GM21360 (cell line): ENCODE results near the gene MEGF10.

ENCODE experiments used
- ATAC-seq: cut with Tn5 transposase; IDR thresholded peaks from one replicate; pipeline ENCODE4 v1.9.1; 2021; ENCODE audit warnings: mild to moderate bottlenecking, moderate library complexity; ENCODE audit not compliant: unreplicated experiment

The MEGF10 gene

DNA sequence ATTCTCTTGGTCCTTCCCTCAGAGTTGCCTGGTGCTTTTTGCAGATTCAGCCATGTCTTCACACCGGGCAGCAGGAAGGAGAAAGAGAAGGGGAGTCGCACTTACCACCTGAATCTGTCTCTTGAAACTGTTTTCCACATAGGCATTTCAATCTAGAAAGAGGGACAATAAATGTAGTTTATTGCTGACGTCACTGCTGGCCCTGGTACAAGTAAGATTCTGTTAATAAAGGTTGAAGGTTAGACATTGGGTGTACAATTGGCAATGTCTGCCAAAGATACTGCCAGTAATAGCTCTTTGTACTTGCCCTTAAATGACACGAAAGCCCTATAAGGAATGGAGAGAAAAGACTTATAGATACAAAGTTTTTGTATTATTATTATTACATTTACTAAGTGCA, 72.8 kb downstream of the MEGF10 start:
- no peak for ATAC-seq

DNA sequence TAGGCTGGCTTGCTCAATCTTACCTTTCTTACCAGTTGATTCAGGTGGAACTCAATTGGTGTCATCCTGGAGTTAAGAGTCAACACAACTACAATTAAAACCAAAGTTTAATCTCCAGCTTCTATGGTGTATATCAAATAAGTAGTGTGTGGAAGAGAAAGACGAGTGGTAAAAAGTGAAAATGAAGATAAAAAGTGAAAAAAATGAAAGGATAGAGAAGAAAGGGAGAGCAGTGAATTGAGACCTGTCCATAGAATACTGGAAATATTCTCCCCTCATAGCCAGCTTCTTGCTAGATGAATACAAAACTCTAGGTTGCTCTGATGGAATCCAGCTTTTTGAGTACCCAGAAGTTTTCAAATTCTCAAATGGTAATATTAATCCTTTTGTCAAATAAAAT, 76.4 kb downstream of the MEGF10 start:
- ATAC-seq: no peak

DNA sequence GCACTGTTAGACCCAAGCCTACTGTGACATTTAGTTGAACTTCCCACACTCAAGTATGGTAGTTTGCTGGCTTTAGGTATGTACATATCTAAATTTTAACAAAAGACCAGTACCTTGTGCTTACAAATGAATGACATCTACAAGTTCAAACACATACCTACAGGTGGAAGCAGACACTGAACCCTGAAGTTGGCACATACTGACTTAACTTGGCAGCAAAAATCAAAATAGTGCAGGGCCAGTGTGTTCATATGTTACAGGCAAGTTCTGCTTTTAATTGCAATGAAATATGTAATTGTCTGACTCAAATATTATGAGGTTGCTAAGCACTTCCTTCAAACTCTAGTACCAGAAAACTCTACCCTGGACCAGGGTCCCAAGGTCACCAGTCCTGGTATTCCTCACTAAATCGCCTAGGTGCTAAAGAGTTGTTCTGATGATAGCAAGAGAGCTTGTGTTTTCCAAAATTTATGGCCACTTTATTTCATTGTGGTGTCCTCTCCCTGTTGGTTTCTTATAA, 77.4 kb downstream of the MEGF10 start:
- ATAC-seq: no peak

DNA sequence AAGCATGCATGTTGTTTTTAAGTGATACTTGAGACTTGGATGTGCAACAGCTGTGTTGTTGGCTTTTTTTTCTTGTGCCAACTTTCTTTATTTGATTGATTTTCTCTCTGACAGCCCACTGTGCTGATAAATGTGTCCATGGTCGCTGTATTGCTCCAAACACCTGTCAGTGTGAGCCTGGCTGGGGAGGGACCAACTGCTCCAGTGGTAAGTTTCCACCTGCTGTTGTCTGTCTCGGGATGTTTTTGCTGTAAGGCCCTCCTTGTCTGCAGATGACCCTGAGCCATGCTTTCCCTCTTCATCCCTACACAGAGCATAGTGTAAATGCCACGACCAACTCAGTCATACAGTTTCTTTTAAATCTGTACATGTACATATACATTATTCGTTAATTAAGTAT, 79.2 kb downstream of the MEGF10 start:
- ATAC-seq: no peak

DNA sequence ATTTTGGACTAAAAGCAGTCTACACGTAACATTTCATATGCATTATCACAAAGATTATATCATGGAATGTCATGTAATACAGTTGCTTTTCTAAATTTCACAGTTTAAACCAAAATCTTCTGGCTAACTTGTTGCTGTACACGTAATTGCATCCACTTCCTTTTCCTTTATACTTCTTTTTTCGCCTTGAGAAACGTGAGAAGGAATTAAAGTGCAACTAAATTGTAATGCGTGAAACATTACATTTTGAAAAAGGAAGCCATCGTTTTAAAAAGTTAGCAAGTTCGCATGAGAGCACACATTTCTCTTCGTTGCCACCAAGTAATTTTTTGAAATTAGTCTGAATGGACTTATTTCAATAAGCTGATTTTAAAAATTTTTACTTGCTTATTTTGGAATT, 80.0 kb downstream of the MEGF10 start:
- ATAC-seq: no peak

DNA sequence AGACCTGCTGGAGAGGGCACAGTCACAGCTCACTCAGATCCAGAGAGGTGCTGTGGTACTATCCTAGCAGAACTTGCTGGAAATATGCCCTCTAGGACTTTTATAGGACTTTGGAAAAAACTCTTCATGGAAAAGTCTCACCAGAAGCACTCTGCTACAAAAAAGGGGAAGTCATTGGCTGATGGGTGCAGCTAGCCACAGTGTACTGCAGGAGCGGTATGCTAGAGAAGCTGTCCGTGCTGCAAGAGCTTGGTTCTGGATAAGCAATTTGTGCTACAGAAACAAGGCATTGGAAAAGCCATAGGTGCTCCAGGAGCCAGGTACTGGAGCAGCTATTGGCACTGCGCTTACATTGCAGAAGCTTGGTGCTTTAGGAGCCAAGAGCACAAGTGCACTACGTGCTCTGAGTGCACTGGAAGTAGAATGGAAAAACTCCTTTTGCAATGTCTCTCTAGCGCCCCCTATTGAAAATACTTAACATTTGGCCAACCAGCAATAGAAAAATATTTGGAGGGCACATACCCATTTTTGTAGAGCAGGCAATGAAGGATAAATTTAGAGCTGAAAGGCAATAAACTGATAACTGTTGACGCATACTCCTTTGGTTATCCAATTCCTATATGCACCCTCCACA, 83.4 kb downstream of the MEGF10 start:
- no peak for ATAC-seq

DNA sequence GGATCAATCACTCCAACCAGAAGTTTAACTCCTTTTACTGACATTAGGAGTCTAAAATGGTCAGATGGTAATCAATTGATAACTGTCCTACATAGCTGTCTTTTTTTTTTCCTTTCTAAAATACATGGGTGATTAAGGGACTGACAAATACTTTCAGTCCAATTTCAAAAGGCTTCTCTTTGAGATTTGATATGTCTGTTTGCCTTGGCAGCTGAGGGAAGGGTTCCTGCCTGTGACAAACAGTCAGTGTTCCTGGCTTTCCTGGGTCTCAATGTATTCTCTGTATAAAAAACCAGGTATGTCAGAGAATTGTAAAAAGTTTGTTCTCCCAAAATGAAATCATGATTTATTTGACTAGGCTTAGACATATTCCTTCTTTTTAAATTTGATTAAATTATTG, 84.5 kb downstream of the MEGF10 start:
- ATAC-seq: no peak

DNA sequence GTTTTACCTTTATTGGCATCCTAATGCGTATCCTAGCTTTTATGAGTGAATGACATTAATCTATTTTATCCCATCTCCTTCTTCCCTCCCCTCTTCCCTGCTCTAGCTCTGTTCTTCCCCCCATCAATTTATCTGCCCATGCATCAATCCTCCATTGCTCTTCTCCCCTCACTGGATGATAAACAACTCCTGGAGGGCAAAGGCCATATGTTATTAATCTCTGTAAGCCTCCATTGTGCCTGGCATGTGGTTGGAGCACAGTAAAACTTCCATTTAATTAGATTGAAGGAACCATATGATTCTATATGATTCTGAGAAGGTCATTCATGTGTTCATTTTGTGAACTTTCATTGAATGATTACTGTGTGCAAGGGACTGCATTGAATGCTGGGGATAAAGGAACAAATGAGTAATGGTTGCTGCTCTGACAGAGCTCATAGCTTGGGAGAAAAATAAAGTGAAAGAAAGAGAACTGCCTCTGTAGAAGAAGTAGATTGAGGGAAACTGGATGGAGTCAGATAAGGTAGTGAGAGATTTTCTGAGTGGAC, 85.0 kb downstream of the MEGF10 start:
- ATAC-seq: no peak

DNA sequence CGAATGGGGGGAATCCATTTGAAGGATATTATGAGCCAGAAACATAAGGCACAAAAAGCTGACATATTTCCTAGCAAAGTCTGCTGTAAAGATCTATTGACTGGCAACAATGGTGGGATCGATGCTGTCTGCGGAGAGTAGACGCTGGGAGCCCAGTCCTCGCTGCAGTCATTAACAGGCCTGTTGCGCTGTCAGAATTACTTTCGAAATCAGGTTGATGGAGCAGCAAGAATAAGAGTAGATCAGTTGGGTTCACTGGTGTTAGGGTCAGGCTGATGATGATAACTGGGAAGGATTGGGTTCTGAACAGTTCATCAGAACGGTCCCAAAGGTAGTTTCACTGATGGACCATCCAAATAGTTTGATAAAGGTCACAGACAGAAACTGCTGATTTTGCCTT, 87.1 kb downstream of the MEGF10 start:
- no peak for ATAC-seq

DNA sequence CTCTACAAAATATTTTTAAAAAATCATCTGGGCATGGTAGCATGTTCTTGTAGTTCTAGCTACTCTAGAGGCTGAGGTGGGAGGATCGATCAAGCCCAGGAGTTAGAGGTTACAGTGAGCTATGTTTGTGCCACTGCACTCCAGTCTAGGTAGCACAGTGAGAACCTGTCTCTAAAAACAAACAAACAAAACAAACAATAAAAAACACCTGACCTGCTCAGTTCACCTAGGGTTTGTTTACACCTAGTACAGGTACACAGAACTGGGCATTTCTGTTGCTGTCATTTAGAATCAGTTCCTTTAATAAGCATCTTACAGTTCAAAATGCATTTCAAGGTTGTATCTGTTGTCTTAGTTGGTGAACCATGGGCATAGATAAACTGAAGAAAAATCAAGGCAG, 95.3 kb downstream of the MEGF10 start:
- ATAC-seq: no peak

DNA sequence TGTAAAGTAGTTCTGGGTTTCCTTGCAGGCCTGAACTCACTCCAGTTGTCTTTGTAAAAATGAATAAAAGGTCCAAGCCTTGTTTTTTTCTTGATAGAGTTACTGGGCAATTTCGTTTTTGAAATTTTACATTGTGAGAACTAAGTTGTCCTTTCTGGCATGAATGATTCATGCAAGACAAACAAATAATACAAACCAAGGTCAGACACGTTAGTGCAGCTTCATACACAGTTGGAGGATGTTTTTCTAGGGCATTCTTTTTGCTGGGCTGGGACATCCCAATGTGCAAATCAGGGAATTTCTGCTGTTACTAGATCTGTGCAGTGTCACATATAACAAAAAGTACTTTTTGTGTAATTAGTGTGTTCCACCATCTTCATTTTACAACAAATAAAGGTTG, 96.0 kb downstream of the MEGF10 start:
- no peak for ATAC-seq

DNA sequence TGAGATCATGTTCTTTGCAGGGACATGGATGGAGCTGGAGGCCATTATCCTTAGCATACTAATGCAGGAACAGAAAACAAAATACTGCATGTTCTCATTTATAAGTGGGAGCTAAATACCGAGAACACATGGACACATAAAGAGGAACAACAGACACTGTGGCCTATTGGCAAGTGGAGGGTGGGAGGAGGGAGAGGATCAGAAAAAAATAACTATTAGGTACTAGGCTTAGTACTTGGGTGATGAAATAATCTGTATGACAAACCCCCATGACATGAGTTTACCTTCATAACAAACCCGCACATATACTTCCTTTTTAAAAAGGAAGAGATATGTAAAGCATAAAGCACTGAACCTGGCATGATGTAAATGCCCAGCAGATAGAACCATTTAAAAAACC, 99.0 kb downstream of the MEGF10 start:
- ATAC-seq: no peak

DNA sequence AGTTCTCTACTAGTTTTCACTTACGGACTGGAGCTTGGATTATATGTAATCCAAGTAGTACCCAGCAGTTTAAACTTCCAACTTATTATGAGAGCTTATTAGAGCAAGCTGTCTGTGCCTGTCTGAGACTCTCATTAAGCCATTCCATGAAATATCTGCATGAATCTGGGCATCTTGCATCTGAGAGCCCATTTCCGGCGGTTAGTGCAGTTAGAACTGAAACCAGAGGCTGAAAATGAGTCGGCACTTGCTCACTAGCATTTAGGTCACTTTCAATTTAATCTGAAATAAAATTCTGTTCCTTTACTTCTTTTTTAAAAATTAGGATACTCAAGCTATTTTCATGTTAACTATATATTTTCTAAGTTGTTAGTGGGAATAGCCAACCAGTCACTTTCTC, 102.2 kb downstream of the MEGF10 start:
- ATAC-seq: no peak

DNA sequence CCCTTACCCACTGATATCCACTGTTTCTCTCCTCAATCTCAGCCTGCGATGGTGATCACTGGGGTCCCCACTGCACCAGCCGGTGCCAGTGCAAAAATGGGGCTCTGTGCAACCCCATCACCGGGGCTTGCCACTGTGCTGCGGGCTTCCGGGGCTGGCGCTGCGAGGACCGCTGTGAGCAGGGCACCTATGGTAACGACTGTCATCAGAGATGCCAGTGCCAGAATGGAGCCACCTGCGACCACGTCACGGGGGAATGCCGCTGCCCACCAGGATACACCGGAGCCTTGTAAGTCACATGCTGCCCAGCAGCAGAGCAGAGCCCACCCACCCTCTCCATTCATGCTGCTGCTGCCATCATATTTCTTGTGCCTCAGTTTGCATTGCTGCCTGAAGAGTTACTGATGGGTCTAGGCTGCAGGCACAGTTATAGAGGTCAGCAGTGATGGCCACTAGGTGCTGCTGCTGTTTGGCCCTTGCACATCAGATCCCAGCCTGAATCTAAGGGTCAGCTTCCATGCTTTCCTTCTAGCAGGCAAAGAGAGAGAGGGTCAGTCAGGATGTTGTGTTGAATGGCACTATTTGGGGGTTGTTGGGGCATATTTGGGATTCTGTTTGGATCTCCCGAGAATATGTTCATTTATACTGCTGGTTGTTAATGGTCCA, 106.0 kb downstream of the MEGF10 start:
- no peak for ATAC-seq

DNA sequence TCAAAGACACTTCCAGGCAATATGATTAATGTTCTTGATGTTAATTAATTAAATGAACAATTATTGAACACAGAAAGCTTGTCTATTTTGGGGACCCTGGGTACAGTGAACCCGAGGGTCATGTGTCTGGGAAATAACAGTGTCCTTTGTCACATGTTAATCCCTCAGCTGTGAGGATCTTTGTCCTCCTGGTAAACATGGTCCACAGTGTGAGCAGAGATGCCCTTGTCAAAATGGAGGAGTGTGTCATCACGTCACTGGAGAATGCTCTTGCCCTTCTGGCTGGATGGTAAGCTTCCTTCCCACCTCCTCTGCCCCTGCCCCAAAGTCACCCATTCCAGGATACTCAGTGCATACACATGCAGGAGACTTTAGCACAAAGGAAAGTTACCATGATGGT, 107.9 kb downstream of the MEGF10 start:
- ATAC-seq: no peak

DNA sequence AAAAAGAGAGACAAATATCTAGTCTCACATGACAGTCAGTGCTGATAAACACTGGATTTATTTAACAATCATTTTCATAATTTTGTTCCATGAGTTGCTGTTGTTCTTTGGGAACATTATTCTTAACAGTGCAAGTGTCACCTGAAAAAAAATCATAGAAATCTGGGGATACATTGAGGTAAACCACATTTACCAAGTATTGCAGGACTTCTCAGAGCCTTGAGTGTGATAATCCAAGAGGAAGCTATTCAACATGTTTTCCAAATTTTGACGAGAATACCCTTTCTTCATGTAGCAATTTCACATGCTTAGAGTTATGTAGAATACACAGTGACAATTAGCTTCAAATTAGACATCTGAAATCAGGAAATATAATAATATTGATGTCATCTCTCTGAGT, 108.5 kb downstream of the MEGF10 start:
- no peak for ATAC-seq

DNA sequence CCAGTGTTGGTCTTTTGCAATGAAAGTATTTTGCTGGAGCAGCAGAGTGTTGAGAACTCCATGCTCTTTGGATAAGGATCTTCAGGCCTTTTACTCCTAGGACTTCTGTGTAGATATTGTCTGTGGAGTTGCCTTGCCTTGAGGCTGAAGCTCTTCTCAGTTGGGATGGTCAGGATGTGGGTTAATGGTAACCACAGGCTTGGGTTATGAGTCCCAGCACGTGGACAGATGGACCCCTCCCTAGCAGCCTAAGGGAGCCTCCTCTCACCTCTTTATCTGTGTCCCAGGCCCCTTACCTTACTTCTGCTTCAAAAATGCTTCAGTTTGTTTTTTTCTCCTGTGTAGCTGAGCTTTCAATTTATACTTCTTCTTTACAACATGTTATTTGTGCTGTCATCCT, 109.9 kb downstream of the MEGF10 start:
- ATAC-seq: no peak

DNA sequence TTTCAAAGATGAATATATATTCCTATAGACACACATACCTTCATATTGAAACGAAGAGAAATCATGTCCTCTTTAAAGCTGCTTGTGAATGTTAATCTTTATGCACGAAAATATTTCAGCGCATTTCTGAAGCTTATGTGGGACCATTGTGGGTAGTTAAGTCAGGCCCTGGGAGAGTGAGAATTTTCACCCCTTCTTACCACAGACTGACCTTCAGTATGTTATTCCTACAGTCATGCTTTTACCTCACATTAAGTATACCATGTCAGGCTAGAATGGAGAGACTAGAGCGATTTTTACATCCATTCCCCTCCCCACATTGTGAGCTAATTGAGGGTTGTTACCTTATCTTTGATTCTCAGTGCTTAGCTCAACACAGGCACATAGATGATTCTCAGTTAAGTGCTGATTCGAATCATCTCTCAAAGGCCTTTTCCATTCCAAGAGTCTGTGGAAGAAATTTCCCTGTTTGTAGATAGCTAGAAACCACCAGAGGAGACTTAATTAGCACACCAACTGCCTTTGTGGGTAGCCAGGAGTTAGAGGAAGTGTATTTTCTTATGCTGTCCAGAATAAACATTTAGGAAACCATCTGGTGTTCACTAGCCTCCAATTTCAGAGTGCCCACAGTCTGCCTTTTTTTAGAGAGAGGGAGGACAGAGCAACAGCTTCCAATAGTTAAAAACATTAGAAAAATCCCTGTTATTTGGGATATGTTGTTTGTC, 110.5 kb downstream of the MEGF10 start:
- no peak for ATAC-seq

DNA sequence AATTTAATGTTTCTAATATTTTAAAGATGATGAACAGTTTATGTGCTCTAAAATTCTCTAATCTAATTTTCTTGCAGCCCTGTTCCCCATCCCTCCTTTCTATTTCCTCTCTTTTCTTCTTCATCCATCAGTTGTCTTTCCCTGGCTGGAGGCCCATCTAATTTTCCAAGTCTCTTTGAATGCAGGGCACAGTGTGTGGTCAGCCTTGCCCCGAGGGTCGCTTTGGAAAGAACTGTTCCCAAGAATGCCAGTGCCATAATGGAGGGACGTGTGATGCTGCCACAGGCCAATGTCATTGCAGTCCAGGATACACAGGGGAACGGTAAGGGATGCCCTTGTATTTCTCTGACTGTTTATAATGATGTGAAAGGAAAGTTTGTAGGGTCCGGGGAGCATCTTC, 111.8 kb downstream of the MEGF10 start:
- no peak for ATAC-seq

DNA sequence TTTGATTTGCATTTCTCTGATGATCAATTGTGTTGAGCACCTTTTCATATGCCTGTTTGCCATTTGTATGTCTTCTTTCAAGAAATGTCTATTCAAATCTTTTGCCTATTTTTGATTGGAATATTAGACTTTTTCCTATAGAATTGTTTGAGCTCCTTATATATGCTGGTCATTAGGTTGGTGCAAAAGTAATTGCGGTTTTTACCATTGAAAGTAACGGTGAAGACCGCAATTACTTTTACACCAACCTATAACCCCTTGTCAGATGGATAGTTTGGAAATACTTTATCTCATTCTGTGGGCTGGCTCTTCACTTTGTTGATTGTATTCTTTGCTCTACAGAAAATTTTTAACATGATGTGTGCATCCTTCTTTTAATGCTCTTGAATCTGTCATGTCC, 113.6 kb downstream of the MEGF10 start:
- no peak for ATAC-seq

DNA sequence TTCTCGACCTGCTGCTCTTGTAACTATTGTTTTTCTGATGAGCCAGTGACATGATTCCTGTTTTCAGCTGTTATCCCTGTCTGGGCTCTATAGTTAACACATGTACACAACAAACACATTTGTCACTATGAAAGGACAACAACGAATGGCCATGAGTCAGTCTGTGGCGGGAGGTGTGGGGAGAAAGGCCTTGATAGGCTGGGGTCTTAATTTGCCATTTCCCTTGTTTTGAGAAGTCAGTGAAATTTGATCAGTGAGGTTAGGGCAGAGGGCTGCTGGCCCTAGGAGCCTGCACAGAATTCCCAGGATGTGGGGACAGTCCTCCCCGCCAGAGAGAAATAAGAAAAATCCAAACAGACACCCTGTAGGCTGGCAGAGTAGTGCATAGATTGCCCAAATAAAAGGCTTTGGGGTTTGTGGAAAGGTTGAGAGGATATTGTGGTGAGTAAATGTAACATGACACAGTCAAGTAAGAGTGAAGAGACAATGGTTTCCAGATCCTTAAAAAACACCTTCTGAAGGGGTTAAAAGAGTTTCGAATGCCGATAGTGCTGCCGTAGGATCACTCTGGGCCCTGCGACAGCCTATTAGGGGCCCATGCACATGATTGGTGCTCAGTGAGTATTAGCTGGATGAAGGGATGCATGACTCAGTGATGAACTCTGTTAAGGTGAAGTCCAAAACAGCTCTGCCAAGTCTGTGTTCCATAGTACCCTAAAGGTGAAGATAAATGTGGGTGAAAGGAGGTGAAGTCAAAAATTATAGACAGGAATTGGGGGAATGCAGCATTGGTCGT, 115.9 kb downstream of the MEGF10 start:
- ATAC-seq: no peak
